Glomerular visceral epithelial cell (primary cell): ENCODE results near the gene TBC1D9.

Experiments
- DNase-seq: peaks from one replicate; pipeline ENCODE4 v3.0.0-alpha.2; 2016; ENCODE audit errors: extremely low spot score

The TBC1D9 gene

DNA sequence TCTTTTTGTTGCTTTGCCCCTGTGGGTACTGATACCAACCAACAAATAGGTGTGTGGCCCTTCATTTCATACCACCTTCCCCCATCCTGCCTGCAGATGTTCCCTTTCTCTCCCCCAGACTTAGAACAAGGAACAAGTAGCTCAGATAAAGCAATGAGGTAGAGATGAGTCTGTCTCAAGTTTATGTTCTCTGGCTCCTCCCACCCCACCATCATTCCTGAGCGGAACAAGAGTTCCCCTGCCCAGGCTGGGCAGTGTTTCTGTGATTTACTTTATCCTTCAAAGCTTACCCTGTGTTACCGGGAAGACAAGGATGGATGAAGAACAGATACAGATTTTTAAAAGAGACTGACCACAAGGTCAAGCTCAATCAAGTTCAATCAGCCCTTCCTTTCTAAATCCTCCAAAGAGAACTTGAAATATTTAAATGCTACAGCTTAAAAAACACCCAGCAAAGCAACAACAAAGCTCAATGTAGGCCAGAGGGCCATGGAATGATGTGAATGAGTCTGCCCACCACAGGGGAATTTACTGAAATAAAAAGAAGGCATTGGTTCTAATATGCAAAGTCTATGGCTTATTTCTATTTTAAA lies 107.4 kb downstream of the TBC1D9 start:
- no peak for DNase-seq

DNA sequence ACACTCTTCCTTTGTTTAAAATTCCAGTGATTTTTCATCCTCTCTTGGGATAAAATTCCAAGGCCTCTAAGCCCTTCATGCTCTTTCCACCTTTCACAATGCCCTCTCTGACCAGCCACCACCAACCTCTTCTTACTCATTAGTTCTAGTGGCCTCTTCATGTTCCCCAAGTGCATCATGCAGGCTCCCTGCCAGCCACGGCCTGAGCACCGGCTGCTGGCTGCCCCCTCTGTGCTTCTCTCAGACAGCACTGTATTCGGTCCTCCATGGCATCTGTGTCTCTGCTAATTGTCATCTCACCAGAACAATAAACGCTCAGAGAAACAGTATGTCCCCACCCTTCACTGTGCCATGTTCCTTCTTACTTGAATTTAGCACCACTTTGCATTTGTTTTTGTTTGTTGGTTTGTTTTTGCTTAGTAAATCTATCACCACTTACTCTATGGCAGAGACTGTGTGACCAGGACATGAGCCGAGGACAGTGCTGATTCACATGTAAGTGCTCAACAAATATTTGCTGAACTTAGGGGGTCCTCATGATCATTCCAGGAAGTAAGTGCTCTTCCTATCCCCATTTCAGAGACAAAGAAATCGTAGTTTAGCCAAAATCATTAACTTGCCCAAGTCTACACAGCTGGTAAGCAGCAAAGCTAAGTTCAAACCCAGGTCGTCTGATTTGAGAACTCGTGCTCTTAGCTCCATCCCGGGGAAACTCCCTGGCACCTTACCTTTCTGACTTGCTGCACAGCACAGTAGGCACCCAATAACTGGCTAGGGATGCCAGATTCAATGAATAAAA lies 110.4 kb downstream of the TBC1D9 start:
- DNase-seq, result no peak

DNA sequence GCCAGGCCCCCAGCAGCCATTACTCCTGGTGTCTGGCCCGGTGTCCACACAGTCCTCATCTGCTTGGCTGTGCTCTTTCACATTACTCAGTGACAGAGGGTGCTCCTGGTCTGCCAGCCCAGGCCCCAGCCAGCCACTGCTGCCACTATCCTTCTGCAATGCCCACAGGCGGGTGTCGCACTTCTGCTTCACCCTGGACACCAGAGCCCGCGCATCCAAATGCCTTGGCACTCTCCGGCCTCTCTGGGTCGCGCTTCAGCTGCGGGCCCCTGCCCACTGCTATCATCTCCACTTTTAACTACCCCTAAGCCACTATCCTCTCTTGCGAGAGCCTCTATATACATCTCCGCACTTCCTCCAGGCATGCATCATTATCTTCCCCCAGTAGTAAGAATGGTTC lies 111.0 kb downstream of the TBC1D9 start:
- DNase-seq, result no peak

DNA sequence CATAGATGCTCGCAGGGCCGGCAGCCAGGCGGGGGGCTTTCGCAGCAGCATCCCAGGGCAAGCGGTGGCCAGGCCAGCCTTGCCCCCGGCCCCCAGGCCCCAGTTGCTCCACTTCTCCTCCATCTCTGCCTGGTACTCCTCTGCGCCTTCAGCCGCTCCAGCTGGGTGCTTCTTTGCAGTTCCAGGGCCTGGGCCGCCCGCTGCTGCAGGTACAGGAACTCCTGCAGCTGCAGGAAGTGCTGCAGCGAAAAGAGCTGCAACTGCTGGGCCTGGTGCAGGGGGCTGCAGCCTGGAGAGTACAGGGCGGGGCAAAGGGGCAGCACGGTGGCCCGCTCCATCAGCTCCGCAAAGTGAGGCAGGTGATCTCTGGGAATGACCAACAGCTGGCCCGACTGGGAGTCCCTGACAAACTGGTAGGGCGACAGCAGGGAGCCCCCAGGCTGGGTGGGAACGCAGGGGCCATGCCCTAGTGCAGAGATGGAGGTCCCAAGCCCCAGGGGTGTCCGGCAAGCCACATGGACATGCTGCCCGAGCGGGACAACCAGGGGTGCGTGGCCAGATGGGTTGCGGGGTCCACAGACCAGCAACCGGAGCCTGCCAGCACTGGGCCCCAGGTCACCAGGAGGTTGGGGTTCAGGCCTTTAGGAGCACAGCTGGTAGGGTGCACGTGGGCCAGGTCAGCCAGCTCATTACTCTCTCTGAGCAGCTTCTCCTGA lies 111.6 kb downstream of the TBC1D9 start:
- no peak for DNase-seq

DNA sequence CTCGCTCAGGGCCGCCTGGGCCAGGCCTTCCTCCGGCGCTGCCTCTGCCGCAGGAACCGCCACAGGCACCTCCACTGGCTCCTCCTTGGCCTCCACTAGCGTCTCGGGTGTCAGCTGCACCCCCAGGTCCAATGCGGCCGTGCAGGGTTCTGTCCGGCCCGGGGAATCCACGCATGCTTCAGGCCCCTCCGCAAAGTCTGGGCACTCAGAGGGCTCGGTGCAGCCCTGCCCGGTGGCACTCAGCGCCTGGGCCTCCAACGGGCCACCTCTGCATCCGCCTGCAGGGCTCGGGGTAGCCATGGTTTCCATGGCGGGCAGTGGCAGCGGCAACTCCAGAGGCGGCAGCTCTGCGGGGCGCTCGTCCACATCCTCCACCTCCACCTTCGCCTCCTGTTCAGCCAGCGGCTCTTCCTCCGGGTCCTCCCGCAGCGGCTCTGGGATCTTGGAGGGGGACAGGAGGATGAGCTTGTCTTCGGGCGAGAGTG lies 112.6 kb downstream of the TBC1D9 start:
- no peak for DNase-seq

DNA sequence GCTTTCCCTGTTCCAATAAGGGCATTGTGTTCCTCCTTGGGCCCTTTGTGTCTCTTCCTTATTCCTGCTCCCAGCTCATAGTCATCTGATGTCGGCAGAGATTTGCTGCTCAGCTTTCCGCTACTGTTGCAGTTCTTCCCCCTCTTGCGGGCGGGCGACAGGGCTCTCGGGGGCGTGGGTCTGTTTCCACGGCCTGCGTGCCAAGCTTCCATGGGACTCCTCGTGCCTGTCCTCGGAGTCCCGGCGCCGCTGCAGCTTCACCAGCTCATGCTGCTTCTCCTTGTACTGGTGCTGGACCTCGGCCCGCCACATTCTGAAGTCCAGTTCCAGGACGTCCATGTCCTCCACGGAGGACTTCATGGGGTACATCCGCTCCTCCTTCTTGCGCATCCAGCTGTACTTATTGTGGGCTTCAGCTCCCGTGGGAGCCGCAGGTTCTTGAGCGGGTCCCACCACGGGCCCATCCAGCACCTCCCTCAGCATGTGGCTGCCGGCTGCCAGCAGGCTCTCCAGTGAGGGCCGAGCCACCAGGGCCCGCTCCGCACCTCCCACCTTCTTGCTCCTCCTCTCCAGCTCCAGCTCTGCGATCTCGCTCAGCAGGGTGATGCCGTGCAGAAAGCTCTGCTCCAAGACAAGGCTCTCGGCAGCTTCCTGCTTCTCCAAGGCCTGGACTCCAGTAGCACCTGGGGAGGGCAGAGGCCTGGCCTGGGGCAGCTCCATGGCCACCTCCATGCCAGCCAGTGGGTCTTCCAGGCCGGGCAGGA lies 113.3 kb downstream of the TBC1D9 start:
- DNase-seq, result no peak

DNA sequence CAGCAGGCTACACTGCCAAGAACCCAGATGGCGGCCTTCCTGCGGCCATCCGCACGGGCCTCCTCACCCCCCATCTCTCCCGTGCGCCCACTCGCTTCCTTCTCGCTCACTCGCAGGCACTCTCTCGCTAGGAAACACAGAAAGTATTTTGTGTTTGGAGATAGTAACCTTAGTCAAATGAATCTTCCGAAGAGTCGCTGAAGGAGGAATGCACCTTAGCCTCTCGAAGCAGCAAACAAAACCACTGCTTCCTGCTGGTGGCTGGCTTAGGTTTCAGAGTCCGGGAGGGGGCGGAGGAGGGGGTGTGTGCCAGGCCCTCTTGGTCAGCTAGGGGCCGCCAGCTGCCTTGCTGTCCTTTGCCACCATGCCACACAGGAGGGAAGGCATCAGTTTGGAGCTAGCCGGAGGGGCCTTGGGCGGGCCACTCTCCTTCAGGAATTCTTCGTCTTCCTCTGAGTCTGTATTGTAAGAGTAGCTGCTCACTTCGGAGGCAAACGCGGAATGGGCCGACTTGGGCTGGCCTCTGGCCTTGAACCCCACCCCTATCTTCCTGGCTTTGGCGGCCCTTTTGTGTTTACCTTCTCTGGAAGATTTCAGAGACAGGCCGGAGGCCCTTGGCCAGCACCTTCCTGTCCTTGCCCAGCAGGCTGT lies 114.3 kb downstream of the TBC1D9 start:
- DNase-seq, result peak; percentile 6

DNA sequence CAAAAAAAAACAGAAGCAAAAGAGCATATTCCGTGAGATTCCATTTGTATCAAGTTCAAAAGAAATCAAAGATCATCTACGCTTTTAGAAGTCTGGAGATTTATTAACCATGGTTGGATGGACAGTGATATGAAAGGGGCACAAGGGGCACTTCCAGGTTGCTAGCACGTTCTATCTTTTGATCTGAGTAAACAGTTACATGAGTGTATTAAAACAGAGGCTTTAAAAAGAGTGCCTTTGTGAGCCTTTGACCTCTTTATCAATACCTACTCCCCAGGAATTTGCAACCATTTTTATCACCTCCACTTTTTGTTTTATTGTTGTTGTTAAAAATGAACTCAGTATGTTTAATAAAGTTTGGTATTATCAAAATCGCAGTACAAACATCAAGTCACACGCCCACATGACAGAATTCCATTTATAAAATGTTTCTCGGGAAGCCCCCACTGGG lies 115.1 kb downstream of the TBC1D9 start:
- DNase-seq, result no peak

DNA sequence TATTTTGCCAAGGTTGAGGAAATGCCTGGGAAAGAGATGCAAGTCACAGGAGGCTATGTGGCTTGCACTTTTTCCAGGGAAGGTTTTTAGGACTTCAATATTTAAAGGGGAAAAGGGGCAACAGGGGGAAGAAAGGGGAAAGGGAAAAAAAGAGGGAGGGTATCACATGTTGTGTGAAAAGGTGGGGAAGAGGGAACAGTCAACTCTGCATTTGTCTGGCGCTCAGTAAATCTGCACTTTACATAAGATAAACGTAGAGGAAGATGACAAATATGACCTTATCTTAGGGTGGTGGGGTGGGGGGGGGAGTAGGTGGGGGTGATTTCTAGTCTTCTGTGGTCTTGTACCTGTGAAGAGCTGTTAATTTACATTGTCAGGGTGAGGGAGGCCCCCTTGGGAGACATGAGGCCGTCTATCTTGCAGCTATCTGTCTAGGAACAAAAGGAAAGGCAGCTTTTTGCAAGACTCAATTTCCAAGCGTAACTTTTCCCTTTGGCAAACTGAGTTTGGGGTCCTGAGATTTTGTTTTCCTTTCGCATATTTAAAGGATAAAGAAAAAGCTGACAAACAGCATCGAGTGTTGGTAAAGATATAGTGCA lies 115.9 kb downstream of the TBC1D9 start:
- no peak for DNase-seq

DNA sequence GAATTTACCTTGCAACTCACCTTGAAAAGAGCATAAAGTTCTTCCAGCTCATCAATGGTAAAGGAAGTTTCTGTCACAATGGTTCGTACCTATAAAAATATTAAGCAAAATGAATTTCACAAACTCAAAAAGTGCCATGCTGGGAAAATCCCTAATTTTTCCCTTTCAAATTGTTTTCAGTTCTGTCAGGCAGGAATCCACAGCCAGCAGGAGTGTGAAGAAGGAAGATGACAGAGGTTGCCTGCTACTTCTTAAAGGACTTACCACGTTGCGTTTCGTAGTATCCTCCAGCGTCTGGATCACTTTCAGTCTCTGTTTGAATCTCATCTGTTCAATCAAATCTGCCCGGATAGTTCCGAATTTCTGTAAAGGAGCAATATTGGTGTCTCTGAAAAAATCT lies 117.1 kb downstream of the TBC1D9 start:
- no peak for DNase-seq

DNA sequence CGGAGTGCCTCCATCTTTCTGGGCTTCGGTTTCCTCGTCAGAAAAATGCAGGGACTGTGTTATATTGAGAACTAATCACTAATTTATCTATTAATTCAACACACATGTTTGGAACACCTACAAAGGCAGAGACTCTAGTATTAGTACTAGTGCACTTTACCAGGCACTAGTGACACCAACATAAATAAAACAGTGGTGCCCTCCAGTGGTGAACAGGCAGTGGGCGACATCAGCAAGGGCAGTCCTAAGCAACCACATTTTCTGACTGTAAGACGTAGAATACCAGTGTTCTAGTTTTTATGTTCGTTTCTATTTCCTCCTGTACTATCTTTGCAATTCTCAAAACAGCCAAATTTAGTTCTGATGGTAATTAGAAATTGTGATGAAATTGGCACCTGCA lies 118.3 kb downstream of the TBC1D9 start:
- DNase-seq, result peak; percentile 14

DNA sequence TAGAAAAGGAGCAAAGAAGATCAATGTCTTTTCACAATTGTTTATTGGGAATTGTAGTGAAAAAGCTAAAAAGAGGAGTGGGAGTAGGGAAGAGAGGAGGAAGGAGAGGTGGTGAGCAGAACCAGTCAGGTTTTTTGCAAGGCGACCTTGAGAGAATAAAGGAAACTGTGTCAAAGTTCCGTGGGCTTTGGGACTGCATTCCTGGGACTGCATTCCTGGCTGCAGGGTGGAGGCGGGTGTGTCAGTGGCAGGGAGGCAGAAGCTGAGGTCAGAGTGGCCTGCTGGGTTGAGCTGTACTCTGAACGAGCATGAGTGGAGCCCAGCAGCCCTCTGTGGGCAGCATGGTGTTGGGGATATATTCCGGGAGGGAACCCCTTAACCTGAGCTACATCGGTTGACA lies 120.6 kb downstream of the TBC1D9 start:
- DNase-seq, result peak; percentile 22

DNA sequence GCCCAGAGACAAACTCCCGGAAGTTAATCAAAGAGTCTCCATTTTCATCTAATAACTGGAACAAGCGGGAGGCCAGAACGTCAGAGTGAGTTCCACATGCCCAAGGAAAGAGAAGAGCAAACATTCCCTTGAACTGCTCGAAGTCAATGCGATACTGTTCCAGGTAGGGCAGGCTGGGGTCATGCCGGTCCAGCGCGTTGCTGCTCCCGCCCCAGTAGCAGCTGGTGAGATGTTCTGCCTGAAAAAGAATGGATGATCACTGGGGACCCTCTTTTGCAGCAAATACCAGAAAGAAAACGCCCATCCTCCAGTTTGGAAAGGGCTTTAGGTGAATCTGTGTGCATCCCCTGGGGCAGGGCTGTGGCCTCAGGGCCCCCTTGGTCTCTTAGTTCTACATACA lies 122.2 kb downstream of the TBC1D9 start:
- no peak for DNase-seq

DNA sequence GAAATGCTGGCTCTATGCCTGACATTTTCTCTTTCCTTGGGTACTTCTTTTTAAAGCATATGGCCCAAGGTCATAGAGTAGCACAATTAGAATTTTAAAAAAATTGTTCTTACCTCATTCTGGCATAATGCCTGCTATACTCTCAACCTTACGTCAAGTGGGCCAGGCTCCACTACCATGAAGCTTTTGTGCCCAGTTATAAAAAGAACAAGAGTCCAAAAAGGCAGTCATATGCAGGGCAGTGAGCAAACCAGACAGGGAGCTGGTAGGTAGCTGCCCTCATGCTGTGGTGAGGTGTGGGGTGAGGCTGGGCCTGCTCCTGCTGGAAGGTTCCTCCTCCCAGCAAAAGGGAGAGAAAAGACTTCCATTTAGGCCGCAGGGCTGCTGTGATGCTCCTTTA lies 123.1 kb downstream of the TBC1D9 start:
- DNase-seq, result no peak

DNA sequence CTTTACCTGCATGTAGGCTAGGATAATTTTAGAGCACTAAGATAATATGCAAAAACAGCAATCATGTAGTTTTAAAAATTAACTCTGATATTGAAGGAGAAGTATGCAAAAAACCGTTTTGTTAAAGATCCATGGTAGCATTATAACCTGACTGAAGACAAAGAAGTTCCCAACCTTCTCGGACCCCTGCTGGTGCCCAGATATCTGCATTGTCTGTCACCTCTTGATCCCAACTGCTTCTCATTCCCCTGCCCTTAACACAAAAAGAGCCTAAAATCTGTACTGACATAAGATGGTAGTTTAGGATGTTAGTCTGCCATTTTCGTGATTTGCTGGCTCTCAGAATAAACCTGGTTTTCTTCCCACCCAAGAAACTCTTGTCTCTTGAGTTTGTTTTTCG lies 125.9 kb downstream of the TBC1D9 start:
- DNase-seq, result no peak

DNA sequence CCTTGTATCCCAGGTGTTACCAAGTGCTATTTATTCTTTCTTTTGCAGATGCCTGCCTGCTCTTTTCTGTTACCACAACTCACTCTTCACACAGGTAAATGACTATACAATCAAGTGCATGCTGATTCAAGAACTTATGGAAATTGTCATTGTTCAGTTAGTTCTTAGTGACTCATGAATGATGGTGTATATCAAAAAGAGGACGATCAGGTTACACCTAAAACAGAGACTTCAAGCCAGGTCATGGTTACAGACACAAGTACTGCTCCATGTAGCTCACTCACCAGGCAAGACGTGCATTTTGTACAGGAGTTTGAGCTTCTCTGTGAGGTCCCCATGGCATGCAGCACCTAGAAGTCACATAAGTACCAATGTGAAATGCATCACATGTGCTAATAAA lies 128.2 kb downstream of the TBC1D9 start:
- DNase-seq, result no peak

DNA sequence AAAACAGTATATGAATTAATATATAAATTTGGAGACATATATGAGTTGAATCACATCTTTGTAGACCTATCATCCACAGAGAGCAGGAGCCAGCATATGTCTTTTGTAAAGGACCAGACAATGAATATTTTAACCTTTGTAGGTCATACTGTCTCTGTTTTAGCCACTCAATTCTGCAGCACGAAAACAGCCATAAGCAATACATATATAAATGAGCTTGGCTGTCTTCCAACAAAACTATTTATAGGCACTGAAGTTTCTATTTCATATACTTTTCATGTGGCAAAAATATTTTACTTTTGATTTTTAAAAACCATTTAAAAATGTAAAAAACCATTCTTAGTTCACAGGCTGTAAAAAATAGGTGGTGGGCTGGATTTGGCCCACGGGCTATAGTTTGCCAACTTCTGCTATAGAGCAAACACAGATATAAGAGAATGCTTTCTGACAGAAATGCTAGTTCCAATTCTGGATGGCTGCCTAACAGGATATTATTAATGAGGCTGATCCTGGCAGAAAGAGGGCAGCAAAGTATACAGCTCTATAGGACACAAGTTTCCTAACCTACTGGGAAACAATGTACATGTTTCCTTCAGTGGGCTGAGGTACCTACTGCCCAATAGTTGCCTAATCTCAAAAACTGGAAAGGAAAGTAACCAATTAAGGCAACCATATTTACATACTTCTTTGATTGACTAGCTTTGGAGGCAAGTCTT lies 129.4 kb downstream of the TBC1D9 start:
- DNase-seq, result no peak

DNA sequence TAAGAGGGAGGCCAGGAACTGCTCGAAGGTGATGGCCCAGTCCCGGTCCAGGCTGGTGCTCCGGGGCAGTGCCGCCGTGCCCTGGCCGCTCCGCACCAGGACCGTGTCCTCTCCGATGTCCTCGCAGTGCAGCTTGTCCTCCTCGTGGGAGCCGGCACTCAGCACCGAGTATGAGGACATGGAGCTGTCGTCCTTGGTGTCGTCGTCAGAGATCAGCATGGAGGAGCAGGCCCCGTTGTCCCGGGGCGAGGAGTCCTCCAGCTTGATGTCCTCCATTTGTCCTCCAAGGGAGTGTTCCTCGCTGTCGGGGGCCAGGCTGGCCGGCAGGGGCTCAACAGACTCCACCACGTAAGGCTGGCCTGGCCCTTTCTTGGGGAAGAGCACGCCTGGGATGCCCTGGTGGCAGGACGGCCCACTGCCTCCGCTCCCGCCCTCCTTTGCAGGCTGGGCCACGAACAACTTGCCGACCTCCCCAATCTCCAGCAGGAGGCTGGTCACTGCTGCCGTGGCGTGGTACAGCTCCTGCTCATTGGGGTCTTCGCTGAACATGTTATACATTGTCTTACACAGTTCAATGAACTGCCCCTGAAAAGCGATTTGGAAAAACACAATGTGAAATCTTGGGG lies 133.7 kb downstream of the TBC1D9 start:
- no peak for DNase-seq

DNA sequence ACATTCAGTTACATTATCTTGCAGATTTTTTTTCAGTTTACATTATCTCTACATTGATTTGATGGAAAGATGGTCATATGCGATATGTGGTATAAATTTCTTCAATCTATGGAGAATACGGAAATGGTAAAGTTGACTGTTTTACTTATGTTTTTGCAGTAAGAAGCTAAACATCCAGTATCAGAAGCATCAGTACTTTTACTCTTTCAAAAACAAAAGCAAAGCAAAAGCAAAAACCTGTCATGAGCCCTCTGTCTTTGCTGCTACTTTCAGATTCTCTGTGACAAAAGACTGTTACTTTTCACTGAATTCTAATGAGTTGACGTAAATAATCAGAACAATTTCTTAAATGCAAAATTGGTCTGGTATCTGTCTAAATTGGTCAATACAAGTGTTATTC lies 135.0 kb downstream of the TBC1D9 start:
- no peak for DNase-seq
